Epithelial cell of esophagus (primary cell): ENCODE data around the gene SLIT3.

Experiments used
- DNase-seq: peaks from one replicate; pipeline ENCODE4 v3.0.0; 2010; ENCODE audit warnings: low read depth
- H3K4me3 ChIP-seq: 2 replicates; pipeline ENCODE4 v1.5.1; 2011; ENCODE audit warnings: mild to moderate bottlenecking, low read length, control low read depth
- CTCF ChIP-seq: IDR thresholded peaks from 2 replicates; pipeline ENCODE4 v1.5.1; 2011; ENCODE audit warnings: low read depth, mild to moderate bottlenecking, low read length, control low read depth, inconsistent platforms; ENCODE audit not compliant: insufficient read depth; ENCODE audit errors: missing control alignments

Gene SLIT3

DNA sequence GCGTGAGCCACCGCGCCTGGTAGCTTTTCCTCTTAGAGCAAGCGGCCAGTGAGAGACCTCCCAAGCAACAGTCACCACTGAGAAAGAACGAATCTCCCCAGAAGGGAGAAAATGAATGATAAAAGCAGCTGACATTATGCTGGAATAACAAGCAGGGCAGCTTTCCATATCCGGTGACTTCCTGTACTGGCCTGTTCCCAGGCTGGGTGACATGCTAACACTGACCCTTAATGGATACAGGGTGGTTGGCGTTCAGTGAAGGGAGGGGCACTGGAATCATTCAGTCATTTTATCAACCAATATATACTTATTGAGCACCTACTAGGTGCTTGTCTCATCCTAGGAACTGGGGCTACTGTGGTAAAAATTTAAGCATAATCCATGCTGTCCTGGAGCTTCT lies 364.4 kb downstream of the SLIT3 start:
- DNase-seq = no peak
- no peak overlapping the region for H3K4me3 ChIP-seq
- no peak for TF ChIP-seq CTCF

DNA sequence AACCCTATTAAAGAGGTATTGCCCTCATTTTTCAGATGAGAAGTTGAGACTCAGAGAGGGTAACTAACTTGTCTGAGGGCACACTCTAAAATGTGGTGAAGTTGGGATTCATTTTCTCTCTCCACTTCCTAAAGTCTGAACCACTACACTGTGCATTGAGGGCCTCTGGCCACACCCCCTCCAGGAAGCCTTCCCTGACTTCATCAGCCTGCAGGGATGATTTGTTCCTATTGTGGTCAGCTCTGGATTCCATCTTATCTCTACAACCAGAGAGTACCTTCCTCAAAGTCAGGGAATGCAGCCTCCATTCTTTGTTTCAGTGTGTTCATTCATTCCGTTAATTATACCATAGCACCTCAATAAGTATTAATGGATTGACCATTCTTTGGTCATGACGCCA lies 365.8 kb downstream of the SLIT3 start:
- TF ChIP-seq CTCF = no peak
- no peak overlapping the region for H3K4me3 ChIP-seq
- no peak for DNase-seq

- no peak for TF ChIP-seq CTCF
- no peak overlapping the region for H3K4me3 ChIP-seq
- DNase-seq = no peak
These were observed 366.8 kb downstream of the SLIT3 start for GRCh38 chr5:168934169-168934568.

DNA sequence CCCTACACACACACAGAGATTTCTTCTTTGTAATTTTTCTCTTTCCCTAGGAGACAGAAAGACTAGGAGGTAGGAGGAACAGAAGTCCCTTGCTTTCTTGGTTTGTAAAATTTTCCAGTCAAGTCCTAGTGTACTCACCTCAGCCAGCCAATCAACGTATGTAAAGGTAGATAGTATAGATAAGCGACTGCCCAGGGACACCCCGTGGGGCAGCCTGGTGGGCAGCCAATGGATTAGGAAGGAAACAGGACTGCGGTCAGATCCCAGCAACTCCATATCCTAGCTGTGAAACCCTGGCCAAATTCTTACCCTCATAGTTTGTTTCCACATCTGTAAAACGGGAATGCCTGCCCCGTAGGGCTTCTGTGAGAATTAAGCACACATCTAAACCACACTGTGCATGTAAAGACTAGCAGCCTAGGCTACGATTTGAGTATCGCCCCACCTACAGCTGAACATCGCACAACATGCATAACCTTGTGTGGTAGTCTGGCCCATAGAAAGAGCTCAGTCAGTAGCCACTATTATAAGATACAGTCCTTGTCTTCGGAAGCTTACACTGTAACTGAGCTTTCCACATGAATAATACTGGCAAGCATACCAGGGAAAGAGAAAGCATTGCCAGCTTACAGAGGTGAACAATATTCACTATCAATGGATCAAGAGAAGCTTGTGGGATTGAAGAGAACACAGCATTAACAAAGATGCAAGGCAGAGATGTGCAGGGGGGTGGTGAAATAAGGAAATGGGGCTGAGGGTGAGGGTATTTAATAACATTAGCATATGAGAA lies 368.3 kb downstream of the SLIT3 start:
- TF ChIP-seq CTCF = no peak
- H3K4me3 ChIP-seq = no peak overlapping the region
- DNase-seq = no peak

GRCh38 chr5:168931638-168932345 lies 369.1 kb downstream of the SLIT3 start:
- TF ChIP-seq CTCF = no peak
- H3K4me3 ChIP-seq = no peak overlapping the region
- DNase-seq = peak; percentile 78

DNA sequence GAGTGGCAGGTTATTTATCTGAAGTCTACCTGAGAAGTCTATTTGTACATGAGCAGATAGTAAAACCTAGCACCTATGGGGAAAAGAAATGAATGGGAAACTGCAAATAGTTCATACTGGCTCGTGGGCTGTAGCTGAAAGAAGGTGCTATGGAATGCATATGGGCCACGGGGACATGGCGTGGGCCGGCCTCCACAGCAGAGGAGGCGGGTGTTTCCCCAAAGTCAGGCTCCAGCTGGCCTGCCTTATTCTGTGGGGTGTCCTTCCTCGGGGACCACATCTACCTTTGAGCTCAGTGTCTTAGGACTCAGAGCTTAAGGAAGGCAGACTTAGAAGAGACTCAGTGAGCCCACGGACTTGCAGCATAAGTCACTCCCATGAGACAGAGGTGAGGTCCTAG lies 371.3 kb downstream of the SLIT3 start:
- no peak for TF ChIP-seq CTCF
- no peak overlapping the region for H3K4me3 ChIP-seq
- DNase-seq = no peak
